DMS53 (cell line): ENCODE data around the gene CDKAL1.

Source experiments
- DNase-seq: peaks from one replicate; lab custom pipeline; 2025; lab: John Stamatoyannopoulos, UW

The CDKAL1 gene

GRCh38 chr6:21258665-21259064 lies 724.4 kb downstream of the CDKAL1 start:
- no peak for DNase-seq

- no peak for DNase-seq
Measured at GRCh38 chr6:21259660-21260059, 725.4 kb downstream of the CDKAL1 start.

GRCh38 chr6:21262504-21262903 lies 728.2 kb downstream of the CDKAL1 start:
- DNase-seq: no peak

- DNase-seq: no peak
Measured at GRCh38 chr6:21263531-21264287, 729.5 kb downstream of the CDKAL1 start.

- DNase-seq: no peak
Measured at GRCh38 chr6:21264288-21265033, 730.2 kb downstream of the CDKAL1 start.

GRCh38 chr6:21265034-21265729 lies 730.9 kb downstream of the CDKAL1 start:
- no peak for DNase-seq

GRCh38 chr6:21265730-21266044 lies 731.4 kb downstream of the CDKAL1 start:
- DNase-seq: no peak

GRCh38 chr6:21270636-21271201 lies 736.5 kb downstream of the CDKAL1 start:
- DNase-seq: no peak

- DNase-seq: no peak
Measured at GRCh38 chr6:21271428-21272155, 737.3 kb downstream of the CDKAL1 start.

GRCh38 chr6:21273451-21273850 lies 739.2 kb downstream of the CDKAL1 start:
- DNase-seq: no peak

- no peak for DNase-seq
Measured at GRCh38 chr6:21274851-21275250, 740.6 kb downstream of the CDKAL1 start.

GRCh38 chr6:21277601-21278374 lies 743.5 kb downstream of the CDKAL1 start:
- DNase-seq: peak; percentile 69

- no peak for DNase-seq
Measured at GRCh38 chr6:21278375-21278745, 744.1 kb downstream of the CDKAL1 start.

- no peak for DNase-seq
Measured at GRCh38 chr6:21279619-21280018, 745.4 kb downstream of the CDKAL1 start.

GRCh38 chr6:21281366-21281765 lies 747.1 kb downstream of the CDKAL1 start:
- DNase-seq: no peak
